Kidney (tissue), 14 donors: Measurements from ENCODE around the gene DNAJC15. TPM values are rescaled to one million over a fixed set of nuclear protein-coding genes. Genes with fewer than 3 reads are reported as not detected.

Experiments
- DNase-seq, 5 donors: peaks; one replicate each; pipeline ENCODE4 v3.0.0-alpha.2; 2013 to 2020
- FAIRE-seq: peaks from 2 replicates; lab custom pipeline; 2012; peaks lifted over from hg19 to GRCh38; lab: Jason Lieb, UNC
- H3K27ac ChIP-seq, 2 donors: one replicate each; pipeline ENCODE4 v1.7.0; 2013; ENCODE audit warnings: low read depth in 2 of 2, low read length in 2 of 2, inconsistent platforms in 1 of 2
- H3K27me3 ChIP-seq: one replicate; pipeline ENCODE4 v1.7.1; 2013; ENCODE audit warnings: low read length, inconsistent platforms; ENCODE audit not compliant: control insufficient read depth, insufficient read depth
- H3K36me3 ChIP-seq, 3 donors: one replicate each; pipeline versions ENCODE4 v1.7.0 to v1.7.1; 2013; ENCODE audit warnings: low read length in 3 of 3, control low read depth in 1 of 3, inconsistent platforms in 1 of 3; ENCODE audit not compliant: insufficient read depth in 3 of 3, control insufficient read depth in 2 of 3
- H3K4me1 ChIP-seq, 3 donors: one replicate each; pipeline versions ENCODE4 v1.7.0 to v1.7.1; 2013; ENCODE audit warnings: low read length in 3 of 3, inconsistent platforms in 1 of 3, low read depth in 1 of 3; ENCODE audit not compliant: control insufficient read depth in 2 of 3, insufficient read depth in 2 of 3
- H3K4me3 ChIP-seq, 3 donors: one replicate each; pipeline versions ENCODE4 v1.7.0 to v1.8.1; 2013; ENCODE audit warnings: low read length in 3 of 3, control low read depth in 1 of 3, inconsistent platforms in 1 of 3
- H3K9ac ChIP-seq, 3 donors: one replicate each; pipeline versions ENCODE4 v1.7.0 to v1.7.1; 2013; ENCODE audit warnings: low read length in 3 of 3, control low read depth in 1 of 3, inconsistent platforms in 1 of 3
- H3K9me3 ChIP-seq, 3 donors: one replicate each; pipeline versions ENCODE4 v1.7.0 to v1.7.1; 2013; ENCODE audit warnings: low read length in 3 of 3, control low read depth in 1 of 3, inconsistent platforms in 1 of 3; ENCODE audit not compliant: control insufficient read depth in 2 of 3, insufficient read depth in 1 of 3
- intact Hi-C: fragments of 100-400 bp; cut with DNase I; formaldehyde crosslinking; loops from one replicate; pipeline ENCODE4 v1.11.1; 2022
- polyA plus RNA-seq: library from polyadenylated mRNA; stranded (reverse); fragments of 350-450 nt; fragmentation: Illumina TruSeq; extraction: RNeasy Lipid Tissue Mini Kit (QIAGEN cat#74804); gene quantifications from one replicate; pipeline ENCODE4 v1.2.3, GENCODE V29; 2014; ENCODE audit warnings: low read depth, low replicate concordance; ENCODE audit not compliant: insufficient read depth
- total RNA-seq: library from RNA; stranded (reverse); fragmentation: NEBNext Ultra II Directional; extraction: Animal tissue kit (Norgen Biotek cat#: 25700); gene quantifications from one replicate; pipeline ENCODE4 v1.2.1, GENCODE V29; 2021
- TF ChIP-seq, protein P1 (sequence below): IDR thresholded peaks from 3 replicates; pipeline ENCODE4 v1.5.1; 2012; ENCODE audit warnings: mild to moderate bottlenecking, moderate library complexity, borderline replicate concordance; ENCODE audit not compliant: insufficient read depth; ENCODE audit errors: extremely low read depth
- donor health status: control.
- donor health status: control.
- donor health status: control.
- donor health status: control.
- donor health status: control.
- donor health status: DM: yes; HTN: yes; CAD: no.
- donor health status: Normal renal cell carcinoma (clear cell type).

DNAJC15 gene
- total and polyA plus RNA-seq, 2 donors from 2014 or later, result 18.8 to 31.0 TPM

DNA sequence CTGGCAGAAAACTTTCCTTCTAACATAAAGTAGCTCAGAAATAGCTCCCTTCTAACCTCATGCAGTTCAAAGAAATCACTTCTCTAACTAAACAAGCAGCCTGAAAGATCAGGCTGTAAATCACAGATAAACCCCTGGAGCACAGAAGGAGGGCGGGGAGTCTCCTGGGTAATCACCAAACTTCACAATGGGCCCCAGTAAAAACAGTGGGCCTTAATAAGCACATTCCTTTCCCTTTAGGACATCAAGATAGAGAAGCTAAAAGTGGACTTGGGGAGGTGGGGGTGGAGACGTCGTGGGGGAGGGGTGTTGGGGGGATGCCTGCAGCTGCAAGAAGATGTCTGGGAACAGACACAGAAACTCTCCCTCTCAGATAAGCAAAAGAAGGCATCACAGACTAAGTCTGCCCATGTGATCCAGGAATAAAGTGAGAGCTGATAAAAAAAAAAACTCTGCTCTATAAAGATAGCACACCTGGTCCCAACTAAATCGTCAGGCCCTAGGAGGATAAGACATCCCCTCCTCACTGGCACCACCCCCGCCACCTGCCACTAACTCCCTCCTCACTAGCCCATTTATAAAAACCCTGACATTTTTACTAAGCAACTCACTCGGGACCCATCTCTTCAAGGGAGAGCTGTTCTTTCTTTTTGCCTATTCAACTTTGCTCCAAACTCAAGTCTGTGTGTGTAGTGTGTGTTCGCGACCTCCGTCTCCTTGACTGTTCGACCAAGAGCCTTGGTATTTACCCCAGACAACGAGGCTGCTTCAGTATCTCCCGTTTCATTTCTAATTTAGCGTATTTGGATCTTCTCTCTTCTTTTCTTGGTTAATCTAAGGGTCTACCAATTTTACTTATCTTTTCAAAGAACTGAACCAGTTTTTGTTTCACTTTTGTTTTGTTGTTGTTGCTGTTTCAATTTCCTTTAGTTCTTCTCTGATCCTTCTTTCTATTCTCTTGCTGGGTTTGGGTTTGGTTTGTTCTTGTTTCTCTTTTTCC lies 31.7 kb downstream of the DNAJC15 start:
- Histone ChIP-seq H3K4me1 (peaks cover 3 to 7% (median 6%) of the 10 kb centered on the region in 3 donors), H3K9ac (peak overlapping the region; percentile 61 to 97 (median 79)), H3K4me3 (peak overlapping the region; percentile 78 to 97 (median 80)), H3K27ac (peak overlapping the region; percentile 79 to 94), H3K9me3 (no peaks in the 10 kb centered on the region), H3K27me3 (no peaks in the 10 kb centered on the region), H3K36me3 (no peaks in the 10 kb centered on the region)
- no peak for FAIRE-seq
- intact Hi-C loops, result no loop called here
- TF ChIP-seq, protein P1, sequence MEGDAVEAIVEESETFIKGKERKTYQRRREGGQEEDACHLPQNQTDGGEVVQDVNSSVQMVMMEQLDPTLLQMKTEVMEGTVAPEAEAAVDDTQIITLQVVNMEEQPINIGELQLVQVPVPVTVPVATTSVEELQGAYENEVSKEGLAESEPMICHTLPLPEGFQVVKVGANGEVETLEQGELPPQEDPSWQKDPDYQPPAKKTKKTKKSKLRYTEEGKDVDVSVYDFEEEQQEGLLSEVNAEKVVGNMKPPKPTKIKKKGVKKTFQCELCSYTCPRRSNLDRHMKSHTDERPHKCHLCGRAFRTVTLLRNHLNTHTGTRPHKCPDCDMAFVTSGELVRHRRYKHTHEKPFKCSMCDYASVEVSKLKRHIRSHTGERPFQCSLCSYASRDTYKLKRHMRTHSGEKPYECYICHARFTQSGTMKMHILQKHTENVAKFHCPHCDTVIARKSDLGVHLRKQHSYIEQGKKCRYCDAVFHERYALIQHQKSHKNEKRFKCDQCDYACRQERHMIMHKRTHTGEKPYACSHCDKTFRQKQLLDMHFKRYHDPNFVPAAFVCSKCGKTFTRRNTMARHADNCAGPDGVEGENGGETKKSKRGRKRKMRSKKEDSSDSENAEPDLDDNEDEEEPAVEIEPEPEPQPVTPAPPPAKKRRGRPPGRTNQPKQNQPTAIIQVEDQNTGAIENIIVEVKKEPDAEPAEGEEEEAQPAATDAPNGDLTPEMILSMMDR, result no peak
- peak in 4 of 5 donors; percentile 75 to 93 (median 84) for DNase-seq

DNA sequence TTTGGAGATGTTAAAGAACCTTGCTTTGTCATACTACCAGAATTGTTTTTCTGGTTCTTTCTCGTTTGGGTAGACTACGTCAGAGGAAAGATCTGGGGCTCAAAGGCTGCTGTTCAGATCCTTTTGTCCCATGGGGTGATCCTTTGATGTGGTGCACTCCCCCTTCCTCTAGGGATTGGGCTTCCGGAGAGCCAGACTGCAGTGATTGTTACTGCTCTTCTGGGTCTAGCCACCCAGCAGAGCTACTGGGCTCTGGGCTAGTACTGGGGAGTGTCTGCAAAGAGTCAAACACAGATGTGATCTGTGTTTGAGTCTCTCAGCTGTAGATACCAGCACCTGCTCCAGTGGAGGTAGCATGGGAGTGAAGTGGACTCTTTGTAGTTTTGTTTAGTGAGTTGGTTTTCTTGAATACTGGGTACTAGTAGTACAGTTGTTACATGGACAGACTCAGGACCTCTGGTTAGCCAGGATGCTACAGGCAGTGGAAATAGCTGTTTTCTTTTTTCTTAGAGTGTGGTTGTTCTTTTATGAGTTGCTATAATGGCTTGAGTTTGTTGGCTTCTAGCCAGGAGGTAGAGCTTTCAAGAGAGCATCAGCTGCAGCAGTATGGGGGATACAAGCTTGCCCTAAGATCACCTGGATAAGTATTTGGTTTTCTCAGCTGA lies 34.4 kb downstream of the DNAJC15 start:
- H3K9me3 ChIP-seq, result no peaks in the 10 kb centered on the region
- no peak overlapping the region for H3K4me3 ChIP-seq
- peaks cover 3 to 7% (median 6%) of the 10 kb centered on the region in 3 donors for H3K4me1 ChIP-seq
- DNase-seq, result peak in 1 of 5 donors; percentile 33
- H3K27me3 ChIP-seq, result no peaks in the 10 kb centered on the region
- no peak overlapping the region for H3K9ac ChIP-seq
- no peak for FAIRE-seq
- H3K36me3 ChIP-seq, result no peaks in the 10 kb centered on the region
- TF ChIP-seq, protein P1, result no peak
- intact Hi-C loops, result no loop called here
- H3K27ac ChIP-seq, result no peak overlapping the region

DNA sequence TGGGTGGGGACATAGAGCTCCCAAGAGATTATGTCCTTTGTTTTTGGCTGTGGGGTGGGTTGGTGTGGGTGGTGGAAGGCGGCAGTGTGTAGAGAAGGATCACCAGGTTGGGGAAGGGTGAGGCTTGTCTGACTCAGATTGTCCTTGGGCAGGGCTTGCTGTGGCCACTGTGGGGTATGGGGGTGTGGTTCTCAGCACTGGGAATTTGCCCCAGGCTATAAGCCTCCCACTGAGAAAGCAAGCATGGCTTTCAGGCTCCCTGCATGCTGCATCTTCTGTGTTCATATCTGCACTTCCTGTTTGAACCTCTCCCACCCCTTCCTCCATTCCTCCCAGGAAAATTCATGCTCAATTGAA lies 34.9 kb downstream of the DNAJC15 start:
- intact Hi-C loops, result no loop called here
- TF ChIP-seq, protein P1, result no peak
- Histone ChIP-seq H3K9ac (no peak overlapping the region), H3K4me1 (peaks cover 3 to 7% (median 6%) of the 10 kb centered on the region in 3 donors), H3K27me3 (no peaks in the 10 kb centered on the region), H3K4me3 (no peak overlapping the region), H3K9me3 (no peaks in the 10 kb centered on the region), H3K27ac (peak overlapping the region in 1 of 2 donors; percentile 8), H3K36me3 (no peaks in the 10 kb centered on the region)
- FAIRE-seq (no peak), DNase-seq (peak in 2 of 5 donors; percentile 16 to 79)
